Pulmonary artery endothelial cell (primary cell): ENCODE measurements around the gene NCAM1. TPM values are rescaled to one million over a fixed set of nuclear protein-coding genes. Genes with fewer than 3 reads are reported as not detected.

ENCODE experiments used
- DNase-seq: peaks from one replicate; pipeline ENCODE4 v3.0.0-alpha.2; 2011; ENCODE audit warnings: low read depth, low spot score
- total RNA-seq: library from RNA; depleted of rRNA; stranded (reverse); fragments of >200 nt; gene quantifications from 2 replicates; pipeline ENCODE4 v1.2.3, GENCODE V29; 2014

NCAM1 gene
- total RNA-seq, 1 donor from 2014 or later = 0.07 TPM

DNA sequence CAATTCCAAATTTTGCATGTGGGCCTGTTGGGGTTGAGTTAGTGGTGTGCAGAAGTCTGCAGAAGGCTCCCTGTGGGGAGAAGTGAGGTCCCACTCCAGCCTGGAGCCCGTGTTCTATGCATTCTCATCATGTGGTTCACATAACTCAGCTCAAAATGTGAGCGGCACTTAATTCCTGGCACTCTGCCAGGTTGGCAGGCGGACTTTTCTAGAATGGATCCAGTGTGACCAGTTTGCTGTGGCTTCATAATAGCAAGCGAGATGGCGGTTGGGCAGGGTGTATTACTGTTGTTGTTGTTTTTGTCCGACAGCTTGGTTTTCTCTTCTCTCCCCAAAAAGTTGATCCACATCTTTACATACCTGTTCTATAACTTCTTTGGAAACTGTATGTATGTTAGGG is 206.4 kb downstream of the NCAM1 start:
- no peak for DNase-seq

DNA sequence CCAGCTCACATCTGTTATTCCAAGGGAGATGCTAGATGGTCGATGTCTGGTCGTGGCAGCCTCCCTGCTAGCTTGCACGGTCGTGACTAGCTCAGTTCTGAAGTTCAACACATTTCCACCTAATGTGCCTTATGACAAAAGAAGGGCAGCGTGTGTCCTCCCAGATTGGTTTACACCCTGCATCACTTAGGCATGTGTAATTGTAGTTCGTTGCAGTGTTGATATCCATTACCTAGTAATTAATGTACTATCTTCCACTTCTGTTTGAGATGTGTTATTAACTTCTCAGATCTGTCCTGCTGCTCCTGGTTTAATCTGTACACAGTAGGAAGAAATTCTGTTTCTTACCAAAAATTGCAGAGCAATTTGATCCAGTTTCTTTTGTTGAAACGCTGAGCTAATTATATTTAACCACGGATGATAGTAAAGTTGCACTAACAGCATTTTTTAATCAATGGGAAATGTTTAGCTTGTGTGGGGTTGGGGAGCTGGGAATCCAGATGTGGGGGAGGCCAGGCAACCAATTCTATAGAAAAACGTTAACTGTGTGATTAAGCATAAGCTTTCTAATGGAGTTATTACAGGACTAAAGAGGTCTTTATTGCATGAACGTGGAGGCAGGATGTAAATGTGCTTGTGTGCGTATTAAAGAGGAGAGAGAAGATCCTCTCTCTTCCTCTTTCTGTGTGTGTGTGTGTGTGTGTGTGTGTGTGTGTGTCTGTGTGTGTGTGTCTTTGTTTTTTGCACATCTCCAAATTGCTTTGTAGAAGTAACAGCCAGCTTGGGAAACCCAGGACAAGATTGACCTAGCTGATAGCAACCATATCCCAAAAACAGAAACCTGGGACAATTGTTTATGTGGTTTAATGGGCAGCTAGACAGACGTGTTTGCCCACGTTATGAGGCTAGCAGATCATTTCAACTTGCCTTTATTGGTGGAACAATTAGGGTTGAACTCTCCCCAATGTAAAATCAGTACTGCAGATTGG is 207.4 kb downstream of the NCAM1 start:
- DNase-seq = no peak

DNA sequence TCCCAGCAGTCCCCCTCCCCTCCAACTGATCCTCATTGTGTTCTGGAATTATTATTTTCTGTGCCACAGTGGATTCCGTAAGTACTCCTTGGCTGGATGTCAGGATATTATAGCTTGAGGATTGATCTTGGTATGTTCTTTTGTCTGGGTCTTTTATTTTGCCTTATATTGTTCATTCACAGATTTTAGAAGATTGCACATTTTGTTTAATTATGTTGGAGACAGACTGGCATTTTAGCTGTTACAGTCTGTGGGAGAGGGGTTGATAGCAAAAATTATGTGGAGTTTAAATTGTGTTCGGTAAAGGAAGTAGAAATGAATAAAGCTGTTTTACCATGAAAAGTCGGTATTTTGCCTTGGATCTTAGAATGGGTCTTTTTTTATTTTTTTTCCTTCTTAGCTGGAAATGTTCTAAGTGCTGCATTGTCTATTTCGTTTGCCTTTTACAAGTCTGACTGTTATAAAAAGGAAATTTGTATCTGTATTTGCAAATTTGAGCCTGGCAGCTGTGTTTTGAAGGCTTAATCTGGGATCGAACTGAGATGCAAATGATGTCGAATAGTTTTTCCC is 211.2 kb downstream of the NCAM1 start:
- DNase-seq = no peak

DNA sequence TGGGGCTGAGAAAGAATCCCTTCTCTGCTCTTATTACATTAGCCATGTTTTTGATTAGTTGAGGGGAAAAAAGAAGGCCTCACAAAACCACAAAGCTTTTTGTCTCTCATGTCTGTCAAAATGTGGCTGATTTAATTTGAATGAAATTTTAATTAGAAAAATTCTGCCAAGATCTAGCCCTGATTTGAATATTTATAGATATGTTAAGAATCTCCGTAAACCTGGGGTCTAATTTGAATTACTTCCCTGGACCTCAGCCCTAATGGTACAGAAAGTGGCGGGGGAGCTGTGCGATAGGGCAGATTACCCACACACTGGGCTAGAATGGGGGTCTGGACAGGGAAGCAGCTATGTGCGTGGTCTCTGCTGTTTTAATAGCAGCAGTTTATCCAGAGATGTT is 211.9 kb downstream of the NCAM1 start:
- DNase-seq = no peak

DNA sequence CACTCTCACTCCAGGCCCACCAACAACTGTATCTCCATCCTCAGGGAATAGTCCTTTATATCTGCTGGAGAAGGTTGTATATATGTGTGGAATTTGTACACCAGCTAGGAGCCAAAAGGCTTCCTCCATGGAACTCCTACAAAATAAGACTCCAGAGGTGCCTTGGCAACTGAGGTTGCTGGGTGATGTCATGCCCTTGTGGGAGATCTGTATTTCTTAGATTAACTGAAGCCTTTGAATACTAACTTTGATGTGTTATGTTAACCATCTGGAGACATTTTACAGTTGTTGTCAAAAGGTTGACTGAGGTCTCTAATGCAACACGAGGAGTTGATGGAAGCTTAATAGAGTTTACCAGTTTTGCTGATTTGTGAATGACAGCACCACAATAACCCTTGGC is 213.7 kb downstream of the NCAM1 start:
- DNase-seq = no peak

DNA sequence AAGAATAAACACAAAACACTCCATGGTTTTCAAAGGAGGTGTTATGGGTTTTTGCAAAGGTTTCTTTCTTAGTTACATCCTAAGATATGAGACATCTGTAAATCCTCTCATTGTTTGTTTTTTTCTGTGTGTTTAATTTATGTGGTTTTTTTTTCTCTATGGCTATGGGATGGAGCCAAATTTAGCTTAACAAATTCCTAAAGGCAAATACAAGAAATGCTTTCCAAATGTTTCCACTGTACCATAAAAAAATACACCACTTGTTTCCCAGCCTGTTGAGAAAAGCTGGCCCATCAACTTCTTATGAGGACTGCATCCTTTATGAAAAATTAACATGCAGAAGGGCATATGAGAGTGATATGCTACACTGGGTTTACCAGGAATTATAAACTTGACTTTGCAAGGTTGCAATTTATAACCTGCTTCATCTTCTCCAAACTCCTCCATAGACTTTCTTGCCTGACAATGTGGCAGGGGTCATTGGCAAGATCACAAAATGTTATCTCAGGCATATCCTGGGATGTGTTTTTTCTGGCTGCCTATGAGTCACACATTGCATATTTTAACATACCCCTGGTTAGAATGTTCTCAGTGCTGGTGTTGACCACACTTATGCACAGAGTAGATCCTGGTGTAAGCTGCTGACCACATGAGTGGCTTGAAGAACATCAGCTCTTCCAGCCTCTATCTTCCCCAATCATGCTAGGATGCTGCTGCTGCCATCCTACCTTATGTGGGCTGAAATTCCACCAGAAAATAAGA is 215.6 kb downstream of the NCAM1 start:
- DNase-seq = no peak

DNA sequence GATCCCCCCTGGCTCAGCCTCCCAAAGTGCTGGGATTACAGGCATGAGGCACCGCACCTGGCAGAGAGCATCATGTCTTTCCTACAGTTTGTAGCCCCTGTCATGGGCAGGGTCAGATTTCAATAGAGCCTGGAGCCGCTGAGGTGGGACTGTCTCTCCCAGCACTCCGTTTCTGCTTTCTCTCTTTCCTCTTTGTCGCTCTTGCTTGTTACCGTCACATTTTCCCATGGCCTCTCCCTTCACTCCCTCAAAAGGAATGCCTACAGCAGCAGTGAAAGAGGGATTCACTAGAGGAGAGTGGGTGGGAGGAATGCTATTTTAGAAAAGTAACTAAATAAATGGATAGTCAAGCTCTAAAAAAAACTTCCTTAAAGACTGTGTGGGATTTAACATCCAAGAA is 216.5 kb downstream of the NCAM1 start:
- no peak for DNase-seq

DNA sequence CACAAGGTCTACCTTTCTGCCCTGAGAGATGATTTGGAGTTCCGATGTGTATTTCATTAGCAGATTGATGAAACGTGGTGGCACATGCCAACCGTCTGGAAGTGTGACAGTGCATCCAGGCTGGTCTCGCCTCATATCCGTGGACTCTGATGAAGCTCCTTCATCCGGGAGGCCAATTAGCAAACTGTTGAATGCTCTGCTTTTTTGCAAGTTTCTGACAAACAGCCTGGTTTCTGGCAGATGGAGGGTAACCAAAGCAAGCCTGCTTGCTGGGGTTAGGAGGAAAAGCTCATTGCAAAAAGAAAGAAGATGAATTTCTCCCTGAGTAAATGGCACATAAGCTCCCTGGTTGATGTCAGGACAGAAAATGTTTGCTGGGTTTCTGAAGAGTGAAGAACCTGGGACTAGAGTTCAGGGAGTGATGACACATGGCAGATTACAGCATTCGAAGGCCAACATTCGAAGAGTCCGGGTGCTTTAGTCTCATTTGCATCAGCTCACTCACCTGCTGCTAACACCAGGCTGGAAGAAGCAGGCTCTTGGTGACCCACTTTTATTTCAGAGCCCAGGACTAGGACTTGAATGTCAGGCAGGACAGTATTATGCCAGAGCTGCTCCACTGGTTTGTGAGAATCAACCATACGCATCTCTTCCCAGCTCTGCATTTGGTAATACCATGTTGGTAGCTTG is 217.3 kb downstream of the NCAM1 start:
- no peak for DNase-seq

DNA sequence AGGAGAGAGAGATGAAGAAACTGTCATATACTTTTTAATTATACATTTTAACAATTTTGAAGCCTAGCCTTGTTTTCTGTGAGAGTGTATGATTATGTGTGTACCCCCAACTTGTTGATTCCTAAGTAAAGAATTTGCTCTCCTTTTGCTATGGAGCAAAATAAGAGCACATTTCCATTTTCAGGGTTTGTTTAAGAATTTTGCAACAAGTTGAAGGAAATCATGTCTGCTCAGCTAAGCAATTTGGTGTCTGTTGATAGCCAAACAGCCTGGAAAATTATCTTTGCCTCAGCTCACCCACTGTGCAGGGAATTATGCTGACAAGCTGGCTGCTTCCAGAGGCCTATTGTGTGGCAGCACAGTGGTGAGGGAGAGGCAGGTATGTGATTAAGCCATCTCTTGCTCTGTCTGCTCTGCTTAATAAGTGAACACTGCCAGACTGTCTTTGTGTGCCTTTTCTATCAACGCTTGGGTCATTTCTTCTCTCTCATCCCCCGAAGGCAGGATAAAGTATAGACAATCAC is 218.0 kb downstream of the NCAM1 start:
- DNase-seq = no peak

DNA sequence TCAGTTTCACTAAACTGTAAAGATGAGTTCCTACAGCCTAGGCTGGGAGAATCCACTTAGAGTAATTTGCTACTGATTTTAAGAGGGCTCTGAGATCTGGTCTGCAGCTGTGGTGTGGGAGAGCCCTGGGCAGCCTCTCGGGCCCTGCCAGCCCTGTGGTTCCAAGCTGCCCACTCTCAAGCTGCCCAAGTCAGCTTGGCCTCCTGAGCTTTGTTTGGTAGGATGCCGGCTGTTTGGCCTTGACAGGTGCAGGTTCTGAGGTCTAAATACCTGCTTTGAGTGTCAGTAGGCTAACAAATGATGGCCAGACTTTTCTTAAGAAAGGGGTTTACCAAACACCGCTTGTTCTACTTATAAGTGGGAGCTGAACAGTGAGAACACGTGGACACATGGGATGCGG is 219.9 kb downstream of the NCAM1 start:
- DNase-seq = no peak

DNA sequence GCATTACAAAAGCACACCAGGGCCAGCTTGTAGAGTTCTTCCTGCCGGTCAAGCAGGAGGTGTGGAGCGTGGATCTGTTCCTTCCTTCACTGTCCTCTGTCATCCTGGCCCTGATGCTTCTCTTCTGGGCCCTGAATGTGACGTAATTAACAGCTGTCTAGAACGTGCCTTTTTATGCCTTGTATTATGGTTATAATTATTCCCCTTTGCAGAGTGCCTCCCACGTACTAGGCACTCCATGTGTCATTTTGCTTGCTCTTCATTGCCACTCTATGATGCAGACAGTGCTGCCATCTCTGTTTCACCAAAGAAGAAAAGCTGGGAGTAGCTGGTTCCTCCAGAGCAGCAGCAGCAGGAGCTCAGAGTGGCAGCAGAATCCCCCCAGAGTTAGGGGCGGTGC is 221.1 kb downstream of the NCAM1 start:
- DNase-seq = no peak

DNA sequence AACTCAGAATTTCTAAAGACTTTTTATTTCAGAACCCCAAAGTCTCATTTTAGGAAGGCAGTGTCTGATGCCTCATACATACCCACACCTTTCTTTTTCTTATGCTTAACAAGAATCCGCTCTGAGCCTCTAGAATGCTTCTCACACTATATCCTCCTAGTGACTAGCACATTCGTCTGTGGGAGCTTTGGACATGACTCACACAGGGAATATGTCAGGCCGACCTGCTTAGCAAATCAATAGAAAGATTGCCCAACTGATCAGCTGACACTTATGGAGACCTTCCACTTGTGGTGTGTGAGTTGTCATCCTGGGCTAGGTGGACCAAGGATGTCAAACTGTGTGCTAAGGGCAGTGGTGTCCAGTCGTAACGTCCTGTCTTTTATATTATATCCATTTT is 223.3 kb downstream of the NCAM1 start:
- no peak for DNase-seq

DNA sequence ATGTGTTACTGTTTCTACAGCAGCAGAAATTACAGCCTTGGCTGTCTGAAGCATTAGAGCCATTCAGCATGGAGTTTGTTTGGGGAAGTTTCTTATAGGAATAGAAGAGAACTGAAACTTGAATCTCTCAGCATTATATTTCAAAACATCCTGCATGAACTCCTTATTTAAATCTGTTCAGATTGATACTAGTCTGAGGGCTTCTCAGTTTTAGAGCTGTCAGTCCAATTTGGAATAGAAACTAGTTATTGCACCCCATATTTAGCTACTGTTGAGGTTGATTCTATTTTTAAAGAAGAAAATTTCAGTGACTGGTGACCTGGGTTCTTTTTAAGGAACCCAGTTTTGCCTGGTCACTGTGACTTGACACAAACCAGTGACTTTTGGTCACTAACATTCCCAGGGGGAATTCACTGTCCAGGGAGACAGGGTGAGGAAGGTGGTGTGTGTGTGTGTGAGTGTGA is 227.2 kb downstream of the NCAM1 start:
- no peak for DNase-seq

DNA sequence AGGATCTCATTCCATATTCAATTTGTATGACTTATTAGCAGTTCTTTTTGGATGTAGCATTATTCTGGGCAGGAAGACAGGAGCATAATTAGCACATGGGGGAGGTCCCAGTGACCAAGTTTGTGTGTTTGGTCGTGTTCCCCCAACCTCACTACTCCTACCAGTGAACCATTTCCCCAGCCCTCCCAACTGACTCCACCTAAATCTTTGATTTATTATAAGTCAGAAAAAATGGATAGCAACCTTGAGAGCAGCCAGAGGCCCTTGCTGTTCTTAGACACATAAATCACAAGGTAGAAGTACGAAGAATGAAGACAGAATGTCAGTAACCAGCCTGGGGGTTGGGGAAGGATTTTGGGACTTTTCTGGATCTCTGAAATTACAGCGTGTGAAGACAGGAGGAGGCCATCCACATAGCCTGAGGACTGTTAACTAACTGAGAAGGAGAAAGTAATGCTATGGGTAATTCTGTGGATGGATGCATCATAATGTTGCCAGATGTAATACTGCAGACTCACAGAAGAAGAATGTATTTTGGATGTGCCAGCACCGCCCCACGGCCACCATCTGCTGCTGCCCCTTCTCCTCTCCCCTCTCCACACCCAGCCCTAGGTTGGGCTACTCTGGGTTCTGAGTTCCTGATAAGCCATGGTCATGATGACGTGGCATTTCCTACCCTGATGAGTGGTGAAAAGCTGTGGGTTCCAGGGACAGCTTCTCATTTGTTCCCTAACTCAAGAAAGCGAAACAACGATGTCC is 228.9 kb downstream of the NCAM1 start:
- no peak for DNase-seq

DNA sequence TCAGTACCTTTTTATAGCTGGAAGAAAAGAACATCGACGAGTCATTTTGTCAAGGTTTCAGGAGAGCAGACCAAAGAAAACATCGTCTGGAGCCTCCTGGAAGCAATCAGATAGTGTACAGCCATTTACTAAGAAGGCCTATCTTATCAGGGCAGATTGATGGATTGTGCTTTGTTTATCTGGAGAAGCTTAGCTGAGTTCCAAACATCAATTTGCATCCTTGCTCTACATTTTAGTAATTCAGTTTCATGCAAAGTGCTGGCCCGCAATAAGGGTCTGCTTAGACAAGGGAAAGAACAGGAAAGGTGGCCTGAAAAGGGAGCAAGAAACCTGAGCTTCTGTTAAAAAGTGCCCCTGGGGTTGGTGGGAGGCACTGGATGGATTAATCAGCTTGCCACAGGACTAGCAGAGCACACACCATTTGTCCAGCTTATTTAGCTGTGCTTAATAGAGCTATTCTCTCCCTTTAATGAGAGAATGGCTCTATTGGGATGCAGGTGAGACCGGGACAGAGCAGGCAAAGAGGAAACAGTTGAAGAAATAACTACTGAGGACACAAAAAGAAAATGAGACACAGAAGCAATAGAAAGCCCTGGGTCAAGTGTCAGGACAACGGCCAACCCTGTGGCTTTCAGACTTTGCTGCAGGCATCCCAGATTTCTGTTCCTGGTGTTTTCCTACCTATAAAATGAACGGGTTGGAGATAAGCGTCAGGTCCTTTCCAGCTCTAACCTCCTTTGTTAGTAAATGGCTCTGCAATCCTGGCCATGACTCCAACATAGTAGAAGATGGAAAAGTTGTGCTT is 231.1 kb downstream of the NCAM1 start:
- DNase-seq = no peak

DNA sequence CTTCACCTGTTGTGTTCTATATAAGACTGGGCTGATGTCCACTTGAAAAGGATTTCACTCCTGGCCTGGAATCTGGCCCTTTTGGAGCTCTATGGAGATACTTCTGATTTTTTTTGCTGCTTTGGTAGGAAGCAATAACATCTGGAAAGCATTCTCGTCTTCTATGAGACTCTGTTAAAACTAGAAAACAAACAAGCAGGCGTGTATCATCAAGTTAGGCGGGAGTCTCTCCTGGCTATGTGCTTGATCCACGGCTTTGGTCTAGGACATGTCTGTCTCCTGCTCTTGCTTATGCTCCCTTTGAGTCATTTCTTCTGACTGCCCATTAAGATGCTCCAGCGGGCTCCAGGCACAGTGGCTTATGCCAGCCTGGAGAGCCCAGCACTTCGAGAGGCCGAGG is 231.8 kb downstream of the NCAM1 start:
- no peak for DNase-seq

DNA sequence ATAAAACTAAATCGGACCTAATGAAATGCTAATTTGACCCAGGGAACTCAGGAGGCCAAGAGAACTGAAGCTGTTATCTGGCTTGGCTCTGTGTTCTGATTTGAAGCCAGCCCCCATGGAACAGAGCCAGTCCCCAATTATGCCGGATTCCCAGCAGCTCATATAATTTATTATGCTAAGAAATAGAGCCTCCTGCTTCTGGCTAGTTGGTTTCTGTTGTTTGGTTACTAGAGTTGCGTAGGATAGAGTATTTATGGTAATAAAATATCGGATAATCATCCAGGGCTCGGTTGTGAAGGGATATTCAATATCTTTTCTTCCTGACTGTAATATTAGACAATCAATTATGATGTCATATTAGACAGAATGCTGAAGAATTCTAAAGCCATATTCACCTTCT is 232.7 kb downstream of the NCAM1 start:
- no peak for DNase-seq

DNA sequence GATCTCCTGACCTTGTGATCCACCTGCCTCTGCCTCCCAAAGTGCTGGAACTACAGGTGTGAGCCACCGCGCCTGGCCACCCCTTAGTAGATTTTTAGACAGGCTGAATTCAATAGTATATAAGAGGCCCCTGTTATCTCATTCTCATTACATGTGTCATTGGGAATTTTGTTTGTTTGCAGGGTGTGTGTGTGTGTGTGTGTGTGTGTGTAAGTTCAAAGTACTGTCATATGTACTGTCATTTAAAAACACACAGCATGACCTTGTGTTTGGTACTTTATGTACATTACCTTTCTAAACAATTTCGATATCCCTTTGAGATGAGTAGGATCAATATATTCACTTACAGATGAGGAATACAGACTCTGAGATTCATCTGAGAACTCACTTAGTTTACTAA is 234.5 kb downstream of the NCAM1 start:
- DNase-seq = no peak

DNA sequence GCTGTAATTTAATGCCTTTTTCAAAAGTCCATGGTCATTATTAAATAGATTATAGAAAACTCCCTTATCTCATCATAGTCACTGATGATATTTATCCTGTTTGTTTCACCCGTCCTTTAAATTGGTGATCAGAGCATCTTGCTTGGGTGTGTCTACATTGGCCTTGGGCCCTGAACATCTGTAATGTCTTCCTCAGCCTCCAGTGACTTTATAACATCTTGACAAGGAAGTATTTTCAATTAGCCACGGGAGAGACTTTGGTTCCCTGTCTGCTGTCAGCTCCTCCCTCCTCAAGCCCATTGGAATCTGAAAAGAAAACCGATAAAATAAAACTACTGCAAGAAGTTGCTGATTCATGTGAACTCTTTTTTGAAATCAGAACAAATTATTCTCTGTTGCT is 236.2 kb downstream of the NCAM1 start:
- DNase-seq = no peak
